Lung (tissue), 12 donors: ENCODE results near the gene COMMD8. TPM values are rescaled to one million over a fixed set of nuclear protein-coding genes. Genes with fewer than 3 reads are reported as not detected.

ENCODE experiments used
- ATAC-seq: fragments of 200-7000 bp; cut with Tn5 transposase; one replicate; pipeline ENCODE4 v1.9.1; 2020; ENCODE audit warnings: moderate number of reproducible peaks; ENCODE audit not compliant: insufficient read depth, low FRiP score
- DNase-seq, 3 donors: peaks; one replicate each; pipeline ENCODE4 v3.0.0-alpha.2; 2013 to 2017
- H3K27ac ChIP-seq, 2 donors: one replicate each; pipeline ENCODE4 v1.5.1; 2013; ENCODE audit warnings: mild to moderate bottlenecking in 2 of 2, moderate library complexity in 2 of 2, control low read depth in 1 of 2, inconsistent platforms in 1 of 2, low read depth in 1 of 2, low read length in 1 of 2
- H3K27me3 ChIP-seq, 3 donors: one replicate each; pipeline ENCODE4 v1.5.1; 2013; ENCODE audit warnings: low read length in 2 of 3; ENCODE audit not compliant: control insufficient read depth in 3 of 3, insufficient read depth in 3 of 3
- H3K36me3 ChIP-seq, 4 donors: one replicate each; pipeline ENCODE4 v1.5.1; 2013; ENCODE audit warnings: low read length in 4 of 4, mild to moderate bottlenecking in 1 of 4, moderate library complexity in 1 of 4; ENCODE audit not compliant: control insufficient read depth in 4 of 4, insufficient read depth in 4 of 4
- H3K4me1 ChIP-seq, 5 donors: one replicate each; pipeline ENCODE4 v1.5.1; 2013; ENCODE audit warnings: low read length in 5 of 5, mild to moderate bottlenecking in 2 of 5, moderate library complexity in 1 of 5; ENCODE audit not compliant: control insufficient read depth in 5 of 5, insufficient read depth in 5 of 5
- H3K4me3 ChIP-seq: one replicate; pipeline ENCODE4 v1.5.1; 2013; ENCODE audit warnings: mild to moderate bottlenecking, control low read depth, moderate library complexity
- H3K9ac ChIP-seq, 2 donors: one replicate each; pipeline ENCODE4 v1.5.1; 2013; ENCODE audit warnings: low read length in 2 of 2, control low read depth in 1 of 2; ENCODE audit not compliant: insufficient read depth in 1 of 2
- H3K9me3 ChIP-seq, 4 donors: one replicate each; pipeline ENCODE4 v1.5.1; 2013; ENCODE audit warnings: low read length in 3 of 4, mild to moderate bottlenecking in 1 of 4, moderate library complexity in 1 of 4; ENCODE audit not compliant: control insufficient read depth in 4 of 4, insufficient read depth in 3 of 4
- WGBS, 2 donors: extraction: QIAGEN DNeasy Blood & Tissue Kit; methylation state at CpG; one replicate each; pipeline ENCODE4 v1.1.7; 2013; 5-methylcytosine and 5-hydroxymethylcytosine counted together
- polyA plus RNA-seq, 2 donors: library from polyadenylated mRNA; stranded (reverse); fragments of 200-250 nt; gene quantifications; one replicate each; pipeline ENCODE4 v1.2.1, GENCODE V29; 2013
- total RNA-seq, 2 donors: library from RNA; depleted of rRNA in 1 of 2; stranded (reverse); fragments of >200 nt in 1 of 2; gene quantifications; one replicate each; pipeline ENCODE4 v1.2.1, GENCODE V29; 2014 to 2021
- TF ChIP-seq, protein P1 (sequence below): IDR thresholded peaks from 2 replicates; pipeline ENCODE4 v1.5.1; 2012; ENCODE audit warnings: mild to moderate bottlenecking; ENCODE audit errors: control extremely low read depth, extremely low read depth
- donor health status: control.
- donor health status: control.
- donor health status: Bipolar disorder and iron deficiency.
- donor health status: healthy.
- donor health status: DM: yes; HTN: yes; CAD: no.

The COMMD8 gene
- total and polyA plus RNA-seq, 4 donors, result 12.3 to 20.2 (median 14.8) TPM

DNA sequence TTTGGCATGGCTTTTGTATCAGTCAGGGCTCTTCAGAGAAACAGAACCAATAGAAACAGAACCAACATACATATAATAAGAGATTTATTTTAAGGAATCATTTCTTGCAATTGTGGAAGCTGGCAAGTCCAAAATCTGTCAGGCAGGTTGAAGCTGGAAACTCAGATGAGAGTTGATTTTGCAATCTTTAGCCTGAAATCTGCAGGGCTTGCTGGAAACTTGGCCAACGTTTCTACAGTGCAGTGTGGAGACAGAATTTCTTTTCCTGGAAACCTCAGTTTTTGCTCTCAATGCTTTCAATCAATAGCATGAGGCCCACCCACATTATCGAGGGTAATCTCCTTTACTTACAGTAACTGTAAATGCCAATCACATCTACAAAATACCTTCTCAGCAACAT, 45.4 kb downstream of the COMMD8 start:
- no peaks in the 10 kb centered on the region for H3K9me3 ChIP-seq
- no peak overlapping the region for H3K9ac ChIP-seq
- TF ChIP-seq, protein P1, sequence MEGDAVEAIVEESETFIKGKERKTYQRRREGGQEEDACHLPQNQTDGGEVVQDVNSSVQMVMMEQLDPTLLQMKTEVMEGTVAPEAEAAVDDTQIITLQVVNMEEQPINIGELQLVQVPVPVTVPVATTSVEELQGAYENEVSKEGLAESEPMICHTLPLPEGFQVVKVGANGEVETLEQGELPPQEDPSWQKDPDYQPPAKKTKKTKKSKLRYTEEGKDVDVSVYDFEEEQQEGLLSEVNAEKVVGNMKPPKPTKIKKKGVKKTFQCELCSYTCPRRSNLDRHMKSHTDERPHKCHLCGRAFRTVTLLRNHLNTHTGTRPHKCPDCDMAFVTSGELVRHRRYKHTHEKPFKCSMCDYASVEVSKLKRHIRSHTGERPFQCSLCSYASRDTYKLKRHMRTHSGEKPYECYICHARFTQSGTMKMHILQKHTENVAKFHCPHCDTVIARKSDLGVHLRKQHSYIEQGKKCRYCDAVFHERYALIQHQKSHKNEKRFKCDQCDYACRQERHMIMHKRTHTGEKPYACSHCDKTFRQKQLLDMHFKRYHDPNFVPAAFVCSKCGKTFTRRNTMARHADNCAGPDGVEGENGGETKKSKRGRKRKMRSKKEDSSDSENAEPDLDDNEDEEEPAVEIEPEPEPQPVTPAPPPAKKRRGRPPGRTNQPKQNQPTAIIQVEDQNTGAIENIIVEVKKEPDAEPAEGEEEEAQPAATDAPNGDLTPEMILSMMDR, result no peak
- ATAC-seq (no peak), DNase-seq (peak in 1 of 3 donors; percentile 19)
- WGBS, 2 donors, result 51 to 56% methylated on average over 2 of the region's 2 CpGs
- no peak overlapping the region for H3K4me3 ChIP-seq
- H3K27ac ChIP-seq, result no peak overlapping the region
- no peaks in the 10 kb centered on the region for H3K27me3 ChIP-seq
- H3K36me3 ChIP-seq, result no peaks in the 10 kb centered on the region
- no peaks in the 10 kb centered on the region for H3K4me1 ChIP-seq

GRCh38 chr4:47415719-47416118, 47.8 kb downstream of the COMMD8 start:
- ATAC-seq, result no peak

DNA sequence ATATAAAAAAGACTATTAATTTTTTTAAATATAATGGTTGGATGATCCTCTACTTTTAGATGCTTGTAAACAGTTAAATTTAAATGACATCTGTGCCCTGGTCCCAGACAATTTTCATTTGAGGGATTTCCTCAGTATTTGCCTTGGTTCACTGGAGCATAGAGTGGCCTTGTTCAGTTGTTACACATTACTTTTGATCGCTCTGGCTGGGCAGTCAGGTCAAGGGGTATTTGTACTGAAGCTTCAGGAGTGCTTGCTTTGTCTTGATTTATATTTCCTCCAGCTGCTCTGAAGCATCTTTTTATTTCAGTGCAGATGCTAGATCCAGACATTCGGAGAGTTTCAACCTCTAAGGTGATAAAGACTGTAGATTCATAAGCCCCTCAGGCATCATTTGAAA, 50.0 kb downstream of the COMMD8 start:
- no peaks in the 10 kb centered on the region for H3K36me3 ChIP-seq
- no peaks in the 10 kb centered on the region for H3K4me1 ChIP-seq
- DNase-seq (no peak), ATAC-seq (no peak)
- no peak overlapping the region for H3K9ac ChIP-seq
- H3K4me3 ChIP-seq, result no peak overlapping the region
- no peak overlapping the region for H3K27ac ChIP-seq
- 44 to 64% methylated on average over 2 of the region's 2 CpGs for WGBS, 2 donors
- TF ChIP-seq, protein P1, result no peak
- no peaks in the 10 kb centered on the region for H3K27me3 ChIP-seq
- no peaks in the 10 kb centered on the region for H3K9me3 ChIP-seq

More at GRCh38 chr4:47415719-47416118, 47.8 kb downstream of the COMMD8 start:
- no peaks in the 10 kb centered on the region for H3K9me3 ChIP-seq
- no peaks in the 10 kb centered on the region for H3K4me1 ChIP-seq
- no peak overlapping the region for H3K27ac ChIP-seq
- no peaks in the 10 kb centered on the region for H3K27me3 ChIP-seq
- no peaks in the 10 kb centered on the region for H3K36me3 ChIP-seq
- no peak for DNase-seq
- H3K4me3 ChIP-seq, result no peak overlapping the region
- H3K9ac ChIP-seq, result no peak overlapping the region
- TF ChIP-seq, protein P1, result no peak

DNA sequence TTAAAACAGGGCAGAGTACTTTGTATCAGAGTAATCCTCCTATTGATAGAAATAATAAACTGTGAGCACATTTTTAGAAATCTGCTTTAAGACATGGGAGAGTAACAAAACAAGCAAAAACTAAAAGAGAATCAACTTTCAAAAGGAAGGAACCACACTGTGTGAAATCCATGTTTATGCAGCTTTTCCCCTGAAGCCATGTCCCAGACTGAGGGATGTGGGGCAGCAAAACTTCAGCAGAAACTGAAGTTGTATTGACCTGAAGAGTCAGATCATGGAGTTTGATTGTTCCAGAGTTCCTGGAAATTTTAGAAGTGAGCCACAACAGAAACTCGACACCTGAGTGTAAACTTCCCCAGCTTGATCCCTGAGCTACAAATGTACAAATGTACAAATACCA, 53.2 kb downstream of the COMMD8 start:
- H3K27ac ChIP-seq, result no peak overlapping the region
- H3K9me3 ChIP-seq, result no peaks in the 10 kb centered on the region
- H3K36me3 ChIP-seq, result no peaks in the 10 kb centered on the region
- H3K27me3 ChIP-seq, result no peaks in the 10 kb centered on the region
- no peaks in the 10 kb centered on the region for H3K4me1 ChIP-seq
- TF ChIP-seq, protein P1, result no peak
- no peak overlapping the region for H3K9ac ChIP-seq
- no peak overlapping the region for H3K4me3 ChIP-seq
- ATAC-seq (no peak), DNase-seq (peak in 2 of 3 donors; percentile 6)
- WGBS, 2 donors, result 70 to 76% methylated on average over 1 of the region's 1 CpG
